ENCODE measurements around the gene DPH3. TPM values are rescaled to one million over a fixed set of nuclear protein-coding genes. Genes with fewer than 3 reads are reported as not detected.

DPH3 gene
- total RNA-seq, 1 donor from 2014 or later = 5.5 TPM

- H3K27ac ChIP-seq = no peak overlapping the region
- intact Hi-C loops (cut with DNase I) = no loop called here
- TF ChIP-seq, protein P1, sequence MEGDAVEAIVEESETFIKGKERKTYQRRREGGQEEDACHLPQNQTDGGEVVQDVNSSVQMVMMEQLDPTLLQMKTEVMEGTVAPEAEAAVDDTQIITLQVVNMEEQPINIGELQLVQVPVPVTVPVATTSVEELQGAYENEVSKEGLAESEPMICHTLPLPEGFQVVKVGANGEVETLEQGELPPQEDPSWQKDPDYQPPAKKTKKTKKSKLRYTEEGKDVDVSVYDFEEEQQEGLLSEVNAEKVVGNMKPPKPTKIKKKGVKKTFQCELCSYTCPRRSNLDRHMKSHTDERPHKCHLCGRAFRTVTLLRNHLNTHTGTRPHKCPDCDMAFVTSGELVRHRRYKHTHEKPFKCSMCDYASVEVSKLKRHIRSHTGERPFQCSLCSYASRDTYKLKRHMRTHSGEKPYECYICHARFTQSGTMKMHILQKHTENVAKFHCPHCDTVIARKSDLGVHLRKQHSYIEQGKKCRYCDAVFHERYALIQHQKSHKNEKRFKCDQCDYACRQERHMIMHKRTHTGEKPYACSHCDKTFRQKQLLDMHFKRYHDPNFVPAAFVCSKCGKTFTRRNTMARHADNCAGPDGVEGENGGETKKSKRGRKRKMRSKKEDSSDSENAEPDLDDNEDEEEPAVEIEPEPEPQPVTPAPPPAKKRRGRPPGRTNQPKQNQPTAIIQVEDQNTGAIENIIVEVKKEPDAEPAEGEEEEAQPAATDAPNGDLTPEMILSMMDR (IDR thresholded peaks at IDR 0.05) = no peak
These were observed 36.8 kb upstream of the DPH3 start for GRCh38 chr3:16301507-16301906.

GRCh38 chr3:16300881-16301359, 36.2 kb upstream of the DPH3 start:
- no peaks in the 10 kb centered on the region for H3K9me3 ChIP-seq
- H3K4me3 ChIP-seq = no peak overlapping the region
- no peak overlapping the region for H3K27ac ChIP-seq
- no peaks in the 10 kb centered on the region for H3K27me3 ChIP-seq
- TF ChIP-seq, protein P1 (IDR thresholded peaks at IDR 0.05) = no peak
- no peaks in the 10 kb centered on the region for H3K4me1 ChIP-seq
- peaks cover 0 to 5% of the 10 kb centered on the region in 2 donors for H3K36me3 ChIP-seq
- intact Hi-C loops (cut with DNase I) = no loop called here
- no peak for DNase-seq (ENCODE audit: low spot score in 2 of 2)

More at GRCh38 chr3:16301507-16301906, 36.8 kb upstream of the DPH3 start:
- Histone ChIP-seq H3K9me3 (no peaks in the 10 kb centered on the region), H3K4me3 (no peak overlapping the region), H3K36me3 (peaks cover 0 to 5% of the 10 kb centered on the region in 2 donors), H3K4me1 (no peaks in the 10 kb centered on the region), H3K27me3 (no peaks in the 10 kb centered on the region)
- no peak for DNase-seq (ENCODE audit: low spot score in 2 of 2)

DNA sequence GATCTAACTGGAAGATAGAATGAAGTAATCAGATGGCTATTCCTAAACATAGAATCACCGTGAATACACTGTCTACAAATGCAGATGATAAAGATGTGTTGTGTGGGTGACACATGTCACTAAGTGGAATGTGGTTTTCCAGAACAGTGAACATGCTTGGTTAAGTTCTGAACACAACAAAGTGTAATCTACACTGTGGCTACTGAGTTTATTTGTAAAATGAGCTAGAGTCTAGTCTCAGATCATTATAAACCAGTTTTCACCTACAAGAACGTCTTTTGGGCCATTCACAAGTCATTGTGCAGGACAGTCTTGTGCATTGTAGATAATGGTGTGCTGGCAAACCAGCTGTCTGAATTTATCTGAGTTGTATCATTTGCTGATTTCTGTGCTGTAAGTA, 35.6 kb upstream of the DPH3 start:
- intact Hi-C loops (cut with DNase I) = no loop called here
- TF ChIP-seq, protein P1 (IDR thresholded peaks at IDR 0.05) = no peak
- no peak overlapping the region for H3K27ac ChIP-seq
- no peaks in the 10 kb centered on the region for H3K27me3 ChIP-seq
- H3K4me3 ChIP-seq = no peak overlapping the region
- H3K4me1 ChIP-seq = no peaks in the 10 kb centered on the region
- H3K36me3 ChIP-seq = peaks cover 0 to 5% of the 10 kb centered on the region in 2 donors
- H3K9me3 ChIP-seq = no peaks in the 10 kb centered on the region
- DNase-seq (ENCODE audit: low spot score in 2 of 2) = no peak

DNA sequence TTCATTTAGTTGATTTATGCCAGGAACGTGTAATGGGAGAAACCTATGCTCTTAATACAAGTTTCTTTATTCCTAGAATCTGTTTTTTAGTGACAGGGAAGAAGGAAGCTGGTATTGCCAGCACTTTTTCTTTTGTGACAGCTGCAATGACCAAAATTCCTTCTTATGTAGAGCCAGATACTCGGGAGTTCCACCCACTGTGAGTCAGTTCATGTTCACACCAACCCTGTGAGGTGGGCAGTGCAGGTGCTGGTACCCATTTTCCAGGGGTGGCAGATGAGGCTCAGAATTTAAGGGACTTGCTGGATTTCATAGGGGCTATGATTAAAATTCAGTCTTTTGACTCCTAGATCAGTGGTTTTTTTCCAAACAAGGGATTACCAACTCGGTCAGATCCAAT, 35.0 kb upstream of the DPH3 start:
- no peak overlapping the region for H3K4me3 ChIP-seq
- no peaks in the 10 kb centered on the region for H3K4me1 ChIP-seq
- no peaks in the 10 kb centered on the region for H3K27me3 ChIP-seq
- DNase-seq (ENCODE audit: low spot score in 2 of 2) = no peak
- intact Hi-C loops (cut with DNase I) = no loop called here
- H3K27ac ChIP-seq = no peak overlapping the region
- H3K36me3 ChIP-seq = peaks cover 0 to 5% of the 10 kb centered on the region in 2 donors
- H3K9me3 ChIP-seq = no peaks in the 10 kb centered on the region
- TF ChIP-seq, protein P1 (IDR thresholded peaks at IDR 0.05) = no peak

DNA sequence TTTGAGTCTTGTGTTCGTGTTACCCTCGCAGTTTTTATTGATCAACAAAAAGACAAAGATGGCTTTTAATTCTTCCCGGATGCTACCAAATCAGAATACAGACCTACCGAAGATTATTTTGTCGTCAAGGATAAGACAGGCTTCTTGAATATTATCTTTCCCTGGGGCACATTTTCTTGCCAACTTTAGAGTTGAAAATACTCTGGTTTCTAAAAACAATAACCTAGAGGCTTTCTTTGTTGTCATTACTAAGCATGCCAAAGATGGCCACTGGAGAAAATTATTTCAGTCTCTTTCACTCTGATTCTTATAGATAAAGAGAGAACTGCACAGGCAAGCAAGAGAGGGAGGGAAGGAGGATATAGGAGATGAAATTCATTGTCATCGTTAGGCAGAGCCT, 34.1 kb upstream of the DPH3 start:
- TF ChIP-seq, protein P1 (IDR thresholded peaks at IDR 0.05) = no peak
- intact Hi-C loops (cut with DNase I) = no loop called here
- no peak for DNase-seq (ENCODE audit: low spot score in 2 of 2)
- Histone ChIP-seq H3K27me3 (no peaks in the 10 kb centered on the region), H3K4me1 (no peaks in the 10 kb centered on the region), H3K4me3 (no peak overlapping the region), H3K36me3 (peaks cover 0 to 5% of the 10 kb centered on the region in 2 donors), H3K9me3 (no peaks in the 10 kb centered on the region), H3K27ac (no peak overlapping the region)

Data from ascending aorta (tissue), 2 donors.